SK-N-SH (cell line): ENCODE data around the gene SDK1. TPM values are rescaled to one million over a fixed set of nuclear protein-coding genes. Genes with fewer than 3 reads are reported as not detected.

Source experiments
- CTCF ChIA-PET: fragments of 300-600, 350-600 bp; formaldehyde crosslinking; extraction: SDS; loops from one replicate; lab custom pipeline; 2021; lab: Yijun Ruan, JAX
- POLR2A ChIA-PET: fragments of 350-600 bp; sonication (Branson Sonifier 250); formaldehyde crosslinking; extraction: SDS; loops from one replicate; lab custom pipeline; 2020; ENCODE audit warnings: antibody characterized with exemption, inconsistent platforms; lab: Yijun Ruan, JAX
- DNase-seq: peaks from one replicate; pipeline ENCODE4 v3.0.0; 2012
- H2AFZ ChIP-seq: fragments of 200-600 bp; sonication (generic); 2 replicates; pipeline ENCODE4 v1.8.1; 2016; ENCODE audit warnings: antibody characterized with exemption, mild to moderate bottlenecking, low read depth
- H3F3A ChIP-seq: fragments of 200-600 bp; sonication (generic); replicated peaks from 2 replicates; pipeline ENCODE3; 2016; ENCODE audit warnings: antibody characterized with exemption, mild to moderate bottlenecking; ENCODE audit not compliant: insufficient read depth
- H3K27ac ChIP-seq, 2 experiments: fragments of 200-500 bp in 1 of 2; fragments of 200-600 bp in 1 of 2; sonication (Bioruptor generic) in 1 of 2; sonication (generic), shearing (Covaris generic) in 1 of 2; 2 replicates each; pipeline versions ENCODE4 v1.5.1 to v1.6.1; 2014 to 2016; ENCODE audit warnings: low read depth in 2 of 2, inconsistent platforms in 1 of 2, low read length in 1 of 2, mild to moderate bottlenecking in 1 of 2, mixed read lengths in 1 of 2
- H3K27me3 ChIP-seq: fragments of 200-600 bp; sonication (generic), shearing (Covaris generic); 2 replicates; pipeline ENCODE4 v1.6.1; 2016; ENCODE audit warnings: mixed run types; ENCODE audit not compliant: insufficient read depth
- H3K36me3 ChIP-seq, 2 experiments: fragments of 200-500 bp in 1 of 2; fragments of 200-600 bp in 1 of 2; sonication (Bioruptor generic) in 1 of 2; sonication (generic) in 1 of 2; replicated peaks in 1 of 2; 2 replicates each; pipeline versions ENCODE3 to v1.5.1; 2014 to 2016; ENCODE audit warnings: low read length in 1 of 2, mild to moderate bottlenecking in 1 of 2; ENCODE audit not compliant: insufficient read depth in 2 of 2, control insufficient read depth in 1 of 2
- H3K4me1 ChIP-seq, 2 experiments: fragments of 200-500 bp in 1 of 2; fragments of 200-600 bp in 1 of 2; sonication (Bioruptor generic) in 1 of 2; sonication (generic), shearing (Covaris generic) in 1 of 2; 2 replicates each; pipeline versions ENCODE4 v1.5.1 to v1.6.1; 2014 to 2016; ENCODE audit warnings: low read depth in 1 of 2, low read length in 1 of 2, mixed run types in 1 of 2; ENCODE audit not compliant: insufficient read depth in 2 of 2, control insufficient read depth in 1 of 2
- H3K4me2 ChIP-seq: fragments of 200-600 bp; sonication (generic), shearing (Covaris generic); 2 replicates; pipeline ENCODE4 v1.6.1; 2017; ENCODE audit warnings: mixed run types
- H3K4me3 ChIP-seq, 2 experiments: fragments of 200-500 bp in 1 of 2; fragments of 200-600 bp in 1 of 2; sonication (Bioruptor generic) in 1 of 2; sonication (generic), shearing (Covaris generic) in 1 of 2; 2 replicates each; pipeline versions ENCODE4 v1.5.1 to v1.8.1; 2014 to 2016; ENCODE audit warnings: low read depth in 2 of 2, inconsistent platforms in 1 of 2, low read length in 1 of 2, mild to moderate bottlenecking in 1 of 2, mixed read lengths in 1 of 2, moderate library complexity in 1 of 2
- H3K79me2 ChIP-seq: fragments of 200-600 bp; sonication (generic); 2 replicates; pipeline ENCODE4 v1.8.1; 2017; ENCODE audit warnings: mild to moderate bottlenecking; ENCODE audit not compliant: insufficient read depth
- H3K9ac ChIP-seq: fragments of 200-600 bp; sonication (generic); 2 replicates; pipeline ENCODE4 v1.6.1; 2017; ENCODE audit warnings: mixed run types
- H3K9me2 ChIP-seq: fragments of 200-600 bp; sonication (generic); 2 replicates; pipeline ENCODE4 v1.6.1; 2017; ENCODE audit warnings: mixed run types
- H3K9me3 ChIP-seq: fragments of 200-600 bp; sonication (generic); 2 replicates; pipeline ENCODE4 v1.6.1; 2017; ENCODE audit warnings: mixed run types, mild to moderate bottlenecking, moderate library complexity
- H4K20me1 ChIP-seq: fragments of 200-600 bp; sonication (generic); 2 replicates; pipeline ENCODE4 v1.6.1; 2017; ENCODE audit warnings: mild to moderate bottlenecking, mixed run types; ENCODE audit not compliant: insufficient read depth
- CHD2 ChIP-seq: fragments of 150-350 bp; IDR thresholded peaks from 2 replicates; pipeline ENCODE4 v1.6.1; 2018; ENCODE audit warnings: low read length; ENCODE audit not compliant: partially characterized antibody
- ELF1 ChIP-seq: IDR thresholded peaks from 2 replicates; pipeline ENCODE4 v1.4.0; 2012
- EZH2phosphoT487 ChIP-seq: fragments of 200-600 bp; sonication (generic); IDR thresholded peaks from 2 replicates; pipeline ENCODE4 v1.6.1; 2017; ENCODE audit warnings: low read depth, mixed run types, mild to moderate bottlenecking, antibody characterized with exemption, moderate library complexity, borderline replicate concordance
- FOXJ3 ChIP-seq: sonication (generic); formaldehyde crosslinking; IDR thresholded peaks from 2 replicates; pipeline ENCODE4 v1.5.1; 2020; ENCODE audit warnings: mild to moderate bottlenecking, missing genetic modification reagents
- GATA2 ChIP-seq: sonication (generic); formaldehyde crosslinking; IDR thresholded peaks from 2 replicates; pipeline ENCODE4 v1.5.0; 2020; ENCODE audit warnings: mild to moderate bottlenecking, missing genetic modification reagents
- JUND ChIP-seq: IDR thresholded peaks from 2 replicates; pipeline ENCODE4 v1.4.0; 2012
- NFIC ChIP-seq: IDR thresholded peaks from 2 replicates; pipeline ENCODE4 v1.4.0; 2012; ENCODE audit warnings: borderline replicate concordance
- NRF1 ChIP-seq: IDR thresholded peaks from 2 replicates; pipeline ENCODE4 v1.6.1; 2012; ENCODE audit warnings: low read depth, mild to moderate bottlenecking, low read length
- POLR2AphosphoS5 ChIP-seq: IDR thresholded peaks from 2 replicates; pipeline ENCODE4 v1.6.1; 2012; ENCODE audit warnings: low read depth, low read length
- RAD21 ChIP-seq: IDR thresholded peaks from 2 replicates; pipeline ENCODE4 v1.6.1; 2012; ENCODE audit warnings: mild to moderate bottlenecking, low read length
- RCOR1 ChIP-seq: fragments of 150-350 bp; IDR thresholded peaks from 2 replicates; pipeline ENCODE4 v1.6.1; 2017; ENCODE audit warnings: antibody characterized with exemption, low read length
- RXRA ChIP-seq: IDR thresholded peaks from 2 replicates; pipeline ENCODE4 v1.4.0; 2012; ENCODE audit warnings: low read depth, mild to moderate bottlenecking, borderline replicate concordance
- TAF1 ChIP-seq: IDR thresholded peaks from 2 replicates; pipeline ENCODE4 v1.6.1; 2012; ENCODE audit warnings: low read depth, mild to moderate bottlenecking, low read length, moderate library complexity, borderline replicate concordance
- TEAD4 ChIP-seq: IDR thresholded peaks from 2 replicates; pipeline ENCODE4 v1.4.0; 2012; ENCODE audit warnings: mild to moderate bottlenecking, borderline replicate concordance; ENCODE audit not compliant: insufficient read depth
- WGBS: methylation state at CpG from one replicate; pipeline ENCODE4 v1.1.6; 2017; ENCODE audit warnings: low lambda C conversion rate; 5-methylcytosine and 5-hydroxymethylcytosine counted together
- polyA plus RNA-seq, 3 experiments: library from polyadenylated mRNA; depleted of rRNA; stranded (reverse); fragments of >200 nt; gene quantifications; 2 replicates each; pipeline ENCODE4 v1.2.3, GENCODE V29; 2012
- TF ChIP-seq, protein P1 (sequence below): IDR thresholded peaks from 2 replicates; pipeline ENCODE4 v1.4.0; 2012; ENCODE audit warnings: low read depth, borderline replicate concordance
- TF ChIP-seq, protein P2 (sequence below): fragments of 150-350 bp; IDR thresholded peaks from 2 replicates; pipeline ENCODE4 v1.6.1; 2016; ENCODE audit warnings: mild to moderate bottlenecking, low read depth, low read length
- TF ChIP-seq, protein P3 (sequence below): fragments of 150-350 bp; IDR thresholded peaks from 2 replicates; pipeline ENCODE4 v1.6.1; 2017; ENCODE audit warnings: antibody characterized with exemption, low read length, low read depth, borderline replicate concordance
- TF ChIP-seq, protein P4 (sequence below): IDR thresholded peaks from 2 replicates; pipeline ENCODE4 v1.4.0; 2012; ENCODE audit warnings: low read depth, borderline replicate concordance

Gene SDK1
- polyA plus RNA-seq, 1 of the 3 experiments (the other 2 are of a cell fraction): 1.2 TPM

DNA sequence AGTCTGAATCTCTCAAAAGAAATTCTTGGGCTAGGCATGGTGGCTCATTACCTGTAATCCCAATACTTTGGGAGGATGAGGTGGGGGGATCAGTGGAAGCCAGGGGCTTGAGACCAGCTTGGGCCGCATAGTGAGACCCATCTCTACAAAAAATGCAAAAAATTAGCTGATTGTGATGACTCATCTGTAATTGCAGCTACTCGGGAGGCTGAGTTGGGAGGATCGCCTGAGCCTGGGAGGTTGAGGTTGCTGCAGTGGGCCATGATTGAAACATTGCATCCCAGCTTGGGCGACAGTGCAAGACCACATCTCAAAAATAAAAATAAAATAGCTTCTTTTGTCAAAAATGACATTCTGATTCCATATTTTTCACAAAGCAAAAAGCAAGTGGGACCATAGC lies 736.3 kb downstream of the SDK1 start (continued):
- TF ChIP-seq, protein P1, sequence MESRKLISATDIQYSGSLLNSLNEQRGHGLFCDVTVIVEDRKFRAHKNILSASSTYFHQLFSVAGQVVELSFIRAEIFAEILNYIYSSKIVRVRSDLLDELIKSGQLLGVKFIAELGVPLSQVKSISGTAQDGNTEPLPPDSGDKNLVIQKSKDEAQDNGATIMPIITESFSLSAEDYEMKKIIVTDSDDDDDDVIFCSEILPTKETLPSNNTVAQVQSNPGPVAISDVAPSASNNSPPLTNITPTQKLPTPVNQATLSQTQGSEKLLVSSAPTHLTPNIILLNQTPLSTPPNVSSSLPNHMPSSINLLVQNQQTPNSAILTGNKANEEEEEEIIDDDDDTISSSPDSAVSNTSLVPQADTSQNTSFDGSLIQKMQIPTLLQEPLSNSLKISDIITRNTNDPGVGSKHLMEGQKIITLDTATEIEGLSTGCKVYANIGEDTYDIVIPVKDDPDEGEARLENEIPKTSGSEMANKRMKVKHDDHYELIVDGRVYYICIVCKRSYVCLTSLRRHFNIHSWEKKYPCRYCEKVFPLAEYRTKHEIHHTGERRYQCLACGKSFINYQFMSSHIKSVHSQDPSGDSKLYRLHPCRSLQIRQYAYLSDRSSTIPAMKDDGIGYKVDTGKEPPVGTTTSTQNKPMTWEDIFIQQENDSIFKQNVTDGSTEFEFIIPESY: no peak
- TF ChIP-seq, all 33 proteins: peak for 0

DNA sequence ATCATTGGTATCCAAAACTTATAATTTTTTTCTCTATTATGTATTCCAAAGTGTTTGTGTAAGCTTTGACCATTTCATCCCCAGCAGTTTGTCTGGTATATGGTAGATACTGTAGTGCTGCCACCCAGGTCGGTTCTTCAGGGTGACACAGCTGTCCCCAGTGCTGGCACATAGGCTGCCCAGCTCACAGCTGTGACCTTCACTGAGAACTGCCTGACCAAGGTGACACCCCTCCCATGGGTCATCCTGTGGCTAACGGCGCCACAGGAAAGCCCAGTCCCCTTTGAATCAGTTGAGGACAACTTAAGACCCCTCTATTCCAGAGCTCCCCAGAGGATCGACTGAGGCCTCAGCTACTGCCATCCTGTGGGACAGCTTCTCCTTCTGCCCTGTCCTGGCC lies 736.8 kb downstream of the SDK1 start:
- H3K4me2 ChIP-seq: no peak overlapping the region
- H3K9ac ChIP-seq: no peak overlapping the region
- H3F3A ChIP-seq: no peaks in the 10 kb centered on the region
- H3K27ac ChIP-seq: no peak overlapping the region
- POLR2A ChIA-PET: no interaction called here
- no peaks in the 10 kb centered on the region for H3K9me3 ChIP-seq
- H2AFZ ChIP-seq: no peak overlapping the region
- no peaks in the 10 kb centered on the region for H3K27me3 ChIP-seq
- no peaks in the 10 kb centered on the region for H4K20me1 ChIP-seq
- CTCF ChIA-PET: no interaction called here
- H3K9me2 ChIP-seq: no peaks in the 10 kb centered on the region
- no peak overlapping the region for H3K4me3 ChIP-seq
- no peak for TF ChIP-seq TEAD4
- TF ChIP-seq EZH2phosphoT487: no peak
- TF ChIP-seq NRF1: no peak
- TF ChIP-seq RAD21: no peak
- no peak for TF ChIP-seq POLR2AphosphoS5
- TF ChIP-seq, protein P2, sequence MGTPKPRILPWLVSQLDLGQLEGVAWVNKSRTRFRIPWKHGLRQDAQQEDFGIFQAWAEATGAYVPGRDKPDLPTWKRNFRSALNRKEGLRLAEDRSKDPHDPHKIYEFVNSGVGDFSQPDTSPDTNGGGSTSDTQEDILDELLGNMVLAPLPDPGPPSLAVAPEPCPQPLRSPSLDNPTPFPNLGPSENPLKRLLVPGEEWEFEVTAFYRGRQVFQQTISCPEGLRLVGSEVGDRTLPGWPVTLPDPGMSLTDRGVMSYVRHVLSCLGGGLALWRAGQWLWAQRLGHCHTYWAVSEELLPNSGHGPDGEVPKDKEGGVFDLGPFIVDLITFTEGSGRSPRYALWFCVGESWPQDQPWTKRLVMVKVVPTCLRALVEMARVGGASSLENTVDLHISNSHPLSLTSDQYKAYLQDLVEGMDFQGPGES: no peak
- no peaks in the 10 kb centered on the region for H3K36me3 ChIP-seq
- no peaks in the 10 kb centered on the region for H3K79me2 ChIP-seq
- WGBS: 13% methylated on average over 2 of the region's 4 CpGs
- H3K4me1 ChIP-seq: no peaks in the 10 kb centered on the region; a peak in 1 of 4 replicates
- no peak for DNase-seq

DNA sequence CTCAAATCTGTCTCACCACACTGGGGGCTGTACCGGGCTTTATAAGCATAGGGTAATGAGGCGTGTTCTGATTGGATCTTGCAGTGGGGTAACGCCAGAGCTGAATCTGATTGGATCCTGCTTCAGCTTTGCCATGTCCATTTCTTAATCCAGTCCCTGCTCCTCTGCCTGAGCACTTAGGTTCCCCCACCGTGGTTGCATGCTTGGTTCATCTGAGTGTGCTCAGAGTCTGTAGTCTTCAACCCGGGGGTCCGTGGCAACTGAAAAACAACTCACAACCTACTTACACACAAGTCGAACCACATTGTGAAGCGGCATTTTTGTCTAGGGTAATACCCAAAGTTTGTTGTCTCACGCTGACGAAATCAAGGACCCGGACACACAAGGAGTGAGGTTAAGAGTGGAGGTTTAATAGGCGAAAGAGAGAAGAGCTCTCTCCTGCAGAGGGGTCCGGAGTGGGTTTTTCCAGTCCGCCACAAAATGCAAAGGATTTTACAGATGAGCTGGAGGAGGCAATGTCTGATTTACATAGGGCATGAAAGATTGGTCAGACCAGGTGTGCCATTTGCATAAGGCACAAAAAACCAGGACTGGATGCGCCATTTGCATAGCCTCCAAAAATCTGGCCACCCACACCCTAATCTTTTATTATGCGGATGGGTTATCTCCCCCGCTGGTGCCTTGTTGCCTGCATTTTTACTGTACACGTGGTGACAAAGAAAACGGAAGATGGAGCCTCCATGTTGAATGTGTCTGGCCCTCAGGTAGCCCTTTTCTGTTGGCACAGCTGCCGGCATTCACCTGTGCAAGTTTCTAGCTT lies 739.3 kb downstream of the SDK1 start:
- H4K20me1 ChIP-seq: no peaks in the 10 kb centered on the region
- no peaks in the 10 kb centered on the region for H3K36me3 ChIP-seq
- no peak overlapping the region for H3K9ac ChIP-seq
- no peaks in the 10 kb centered on the region for H3F3A ChIP-seq
- H3K79me2 ChIP-seq: no peaks in the 10 kb centered on the region
- CTCF ChIA-PET: interaction anchor here (0.8 to 1.4 kb wide), 3 partner anchors 9 to 1175 kb away, joined by 3 to 5 read pairs (median 3); no protein-coding TSS in a partner anchor
- 64% methylated on average over 20 of the region's 20 CpGs for WGBS
- H3K27ac ChIP-seq: no peak overlapping the region
- no peak overlapping the region for H3K4me2 ChIP-seq
- no peaks in the 10 kb centered on the region; a peak in 1 of 4 replicates for H3K4me1 ChIP-seq
- DNase-seq: peak; percentile 7
- H3K9me3 ChIP-seq: no peaks in the 10 kb centered on the region
- H3K9me2 ChIP-seq: no peaks in the 10 kb centered on the region
- no peak overlapping the region for H2AFZ ChIP-seq
- H3K4me3 ChIP-seq: no peak overlapping the region
- H3K27me3 ChIP-seq: no peaks in the 10 kb centered on the region
- POLR2A ChIA-PET: no interaction called here
- TF ChIP-seq TEAD4 (no peak), GATA2 (CRISPR knock-in tag) (no peak), TAF1 (no peak), RAD21 (no peak), FOXJ3 (CRISPR knock-in tag) (no peak), JUND (no peak), EZH2phosphoT487 (no peak), ELF1 (no peak), CHD2 (no peak), RCOR1 (no peak), RXRA (no peak), NFIC (no peak)
- TF ChIP-seq, protein P2: no peak
- TF ChIP-seq, protein P3, sequence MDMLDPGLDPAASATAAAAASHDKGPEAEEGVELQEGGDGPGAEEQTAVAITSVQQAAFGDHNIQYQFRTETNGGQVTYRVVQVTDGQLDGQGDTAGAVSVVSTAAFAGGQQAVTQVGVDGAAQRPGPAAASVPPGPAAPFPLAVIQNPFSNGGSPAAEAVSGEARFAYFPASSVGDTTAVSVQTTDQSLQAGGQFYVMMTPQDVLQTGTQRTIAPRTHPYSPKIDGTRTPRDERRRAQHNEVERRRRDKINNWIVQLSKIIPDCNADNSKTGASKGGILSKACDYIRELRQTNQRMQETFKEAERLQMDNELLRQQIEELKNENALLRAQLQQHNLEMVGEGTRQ: no peak
- TF ChIP-seq, protein P4, sequence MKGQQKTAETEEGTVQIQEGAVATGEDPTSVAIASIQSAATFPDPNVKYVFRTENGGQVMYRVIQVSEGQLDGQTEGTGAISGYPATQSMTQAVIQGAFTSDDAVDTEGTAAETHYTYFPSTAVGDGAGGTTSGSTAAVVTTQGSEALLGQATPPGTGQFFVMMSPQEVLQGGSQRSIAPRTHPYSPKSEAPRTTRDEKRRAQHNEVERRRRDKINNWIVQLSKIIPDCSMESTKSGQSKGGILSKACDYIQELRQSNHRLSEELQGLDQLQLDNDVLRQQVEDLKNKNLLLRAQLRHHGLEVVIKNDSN: no peak
